ENCODE data around the gene FANCC.

- TF ChIP-seq CTCF (IDR thresholded peaks at IDR 0.05 in 8 of 11, conservative IDR thresholded peaks at IDR 0.05 in 3 of 11): no peak
- no peak for TF ChIP-seq POLR2A (IDR thresholded peaks at IDR 0.05)
These were observed 10.7 kb downstream of the FANCC start for GRCh38 chr9:95306819-95307218.

All from spleen (tissue), 7 donors.